GM18909 (cell line): ENCODE measurements around the gene NISCH.

Experiments used
- ATAC-seq: cut with Tn5 transposase; IDR thresholded peaks from one replicate; pipeline ENCODE4 v1.9.1; 2021; ENCODE audit warnings: mild to moderate bottlenecking; ENCODE audit not compliant: unreplicated experiment, poor library complexity

The NISCH gene

GRCh38 chr3:52469001-52469400, 13.6 kb downstream of the NISCH start:
- no peak for ATAC-seq

- no peak for ATAC-seq
Observed at GRCh38 chr3:52470920-52471319, 15.5 kb downstream of the NISCH start.

- no peak for ATAC-seq
Observed at GRCh38 chr3:52471371-52472238, 16.2 kb downstream of the NISCH start.

GRCh38 chr3:52472239-52473000, 17.0 kb downstream of the NISCH start:
- no peak for ATAC-seq

GRCh38 chr3:52473026-52473425, 17.6 kb downstream of the NISCH start:
- ATAC-seq = no peak

- ATAC-seq = no peak
Observed at GRCh38 chr3:52477076-52477795, 21.8 kb downstream of the NISCH start.

GRCh38 chr3:52477796-52478095, 22.3 kb downstream of the NISCH start:
- no peak for ATAC-seq

- no peak for ATAC-seq
Observed at GRCh38 chr3:52479037-52479876, 23.9 kb downstream of the NISCH start.

GRCh38 chr3:52479877-52480575, 24.6 kb downstream of the NISCH start:
- ATAC-seq = no peak

GRCh38 chr3:52480768-52481715, 25.6 kb downstream of the NISCH start:
- ATAC-seq = no peak

GRCh38 chr3:52481819-52482521, 26.6 kb downstream of the NISCH start:
- no peak for ATAC-seq

GRCh38 chr3:52483081-52483480, 27.7 kb downstream of the NISCH start:
- ATAC-seq = no peak

GRCh38 chr3:52483577-52484381, 28.4 kb downstream of the NISCH start:
- no peak for ATAC-seq

GRCh38 chr3:52484680-52485461, 29.5 kb downstream of the NISCH start:
- no peak for ATAC-seq

GRCh38 chr3:52487050-52487787, 31.8 kb downstream of the NISCH start:
- no peak for ATAC-seq
